DMS114 treated with DMSO at 0.1 percent for 48 hours (cell line): ENCODE data around the gene RAB31.

Source experiments
- DNase-seq: peaks from one replicate; lab custom pipeline; 2025; ENCODE audit not compliant: unreplicated experiment; lab: John Stamatoyannopoulos, UW

RAB31 gene

GRCh38 chr18:9910661-9911060, 202.6 kb downstream of the RAB31 start:
- DNase-seq = no peak

GRCh38 chr18:9911226-9911625, 203.1 kb downstream of the RAB31 start:
- DNase-seq = no peak
